ENCODE measurements around the gene SPATA46.

SPATA46 gene

DNA sequence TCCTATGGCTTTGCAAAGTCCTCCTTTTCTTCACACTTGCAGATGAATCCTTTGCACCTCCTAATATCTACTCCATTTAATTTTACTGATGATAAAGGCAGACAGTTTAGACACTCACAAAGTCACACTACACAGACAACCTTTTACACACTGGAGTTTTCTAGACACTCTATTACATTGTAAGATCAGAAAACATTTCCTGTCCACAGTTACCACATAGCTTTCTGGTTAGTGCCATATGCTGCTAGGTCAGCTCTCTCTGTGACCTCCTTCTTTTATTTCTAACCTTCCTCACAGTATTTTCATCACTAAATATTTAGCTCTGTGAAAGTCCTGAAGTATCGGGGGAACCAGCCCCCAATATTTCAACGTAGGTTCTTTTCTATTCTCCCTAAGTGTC lies 30.2 kb upstream of the SPATA46 start:
- Histone ChIP-seq H3K4me1 (ENCODE audit: control insufficient read depth in 1 of 2, insufficient read depth in 2 of 2, low read length in 2 of 2) (no peaks in the 10 kb centered on the region), H3K9me3 (ENCODE audit: control insufficient read depth in 1 of 2, low read length in 2 of 2) (no peaks in the 10 kb centered on the region), H3K36me3 (ENCODE audit: control insufficient read depth in 1 of 2, insufficient read depth in 2 of 2, low read length in 2 of 2) (no peaks in the 10 kb centered on the region), H3K27ac (ENCODE audit: low read length) (no peak overlapping the region), H3K27me3 (ENCODE audit: low read depth, low read length) (no peaks in the 10 kb centered on the region), H3K4me3 (ENCODE audit: low read depth in 1 of 2, low read length in 2 of 2) (no peak overlapping the region)

DNA sequence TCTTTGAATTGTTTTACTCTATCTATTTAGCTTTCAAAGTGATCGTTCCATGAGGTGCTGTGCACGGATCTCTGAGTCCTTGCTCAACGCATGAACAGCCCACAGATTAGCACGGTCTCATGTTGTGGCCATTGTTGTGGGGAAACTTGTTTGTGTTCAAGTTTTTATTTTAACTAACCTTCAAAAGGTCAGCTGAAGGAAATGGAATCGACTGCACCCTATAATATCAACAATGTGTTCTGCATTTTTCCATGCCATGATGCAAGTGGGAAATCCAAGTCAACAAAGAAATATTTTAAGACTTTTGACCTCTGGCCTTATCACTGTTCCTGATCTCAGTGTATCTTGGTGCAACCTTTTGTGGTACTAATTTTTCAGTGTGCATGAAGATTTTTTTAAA lies 29.1 kb upstream of the SPATA46 start:
- no peak overlapping the region for H3K4me3 ChIP-seq (ENCODE audit: low read depth in 1 of 2, low read length in 2 of 2)
- no peak overlapping the region for H3K27ac ChIP-seq (ENCODE audit: low read length)
- no peaks in the 10 kb centered on the region for H3K9me3 ChIP-seq (ENCODE audit: control insufficient read depth in 1 of 2, low read length in 2 of 2)
- no peaks in the 10 kb centered on the region for H3K36me3 ChIP-seq (ENCODE audit: control insufficient read depth in 1 of 2, insufficient read depth in 2 of 2, low read length in 2 of 2)
- H3K27me3 ChIP-seq (ENCODE audit: low read depth, low read length), result no peaks in the 10 kb centered on the region
- no peaks in the 10 kb centered on the region for H3K4me1 ChIP-seq (ENCODE audit: control insufficient read depth in 1 of 2, insufficient read depth in 2 of 2, low read length in 2 of 2)

DNA sequence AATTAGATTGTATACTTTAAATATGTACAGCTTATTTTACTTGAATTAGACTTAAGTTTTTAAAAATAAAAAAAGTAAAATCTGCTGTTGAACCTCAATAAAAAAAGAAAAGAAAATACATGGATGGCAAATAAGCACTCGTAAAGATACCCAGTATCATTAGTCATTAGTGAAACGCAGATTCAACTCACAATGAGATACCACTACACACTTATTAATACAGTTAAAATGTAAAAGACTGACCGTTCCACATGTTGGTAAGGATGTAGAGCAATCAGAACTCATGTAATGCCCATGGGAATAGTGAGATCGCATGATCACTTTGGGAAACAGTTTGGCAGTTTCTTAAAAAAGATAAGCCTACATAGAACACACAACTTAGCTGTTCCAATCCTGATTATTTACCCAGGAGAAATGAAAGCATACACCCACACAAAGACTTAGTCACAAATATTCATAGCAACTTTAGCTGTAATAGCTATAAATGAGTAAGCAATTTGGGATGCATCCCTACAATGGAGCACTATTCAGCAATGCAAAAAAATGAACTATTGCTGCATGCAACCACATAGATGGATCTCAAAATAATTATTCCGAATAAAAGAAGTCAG lies 28.0 kb upstream of the SPATA46 start:
- Histone ChIP-seq H3K4me3 (ENCODE audit: low read depth in 1 of 2, low read length in 2 of 2) (no peak overlapping the region), H3K9me3 (ENCODE audit: control insufficient read depth in 1 of 2, low read length in 2 of 2) (no peaks in the 10 kb centered on the region), H3K27me3 (ENCODE audit: low read depth, low read length) (no peaks in the 10 kb centered on the region), H3K27ac (ENCODE audit: low read length) (no peak overlapping the region), H3K36me3 (ENCODE audit: control insufficient read depth in 1 of 2, insufficient read depth in 2 of 2, low read length in 2 of 2) (no peaks in the 10 kb centered on the region), H3K4me1 (ENCODE audit: control insufficient read depth in 1 of 2, insufficient read depth in 2 of 2, low read length in 2 of 2) (no peaks in the 10 kb centered on the region)

DNA sequence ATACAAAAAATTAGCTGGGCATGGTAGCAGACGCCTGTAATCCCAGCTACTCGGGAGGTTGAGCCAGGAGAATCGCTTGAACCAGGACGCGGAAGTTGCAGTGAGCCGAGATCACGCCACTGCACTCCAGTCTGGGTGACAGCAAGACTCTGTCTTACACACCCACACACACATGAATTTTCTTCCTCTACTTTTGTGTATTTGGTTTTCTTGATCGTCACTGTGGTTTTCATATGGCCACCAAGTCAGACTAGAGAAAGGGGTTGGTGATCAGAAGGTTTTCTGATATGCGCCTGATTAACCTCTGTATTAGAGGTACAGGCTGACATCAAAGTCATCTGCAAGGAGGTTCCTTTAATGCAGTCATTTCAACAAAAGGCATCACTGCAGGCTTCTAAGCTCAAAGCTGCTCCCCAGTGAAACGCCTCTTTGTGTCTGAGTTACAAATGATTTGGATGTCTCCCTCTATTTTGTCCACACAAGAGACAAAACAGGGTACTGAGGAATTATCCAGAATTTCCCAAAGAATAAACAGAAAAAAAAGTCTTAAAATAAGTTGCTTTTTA lies 24.2 kb upstream of the SPATA46 start:
- no peaks in the 10 kb centered on the region for H3K4me1 ChIP-seq (ENCODE audit: control insufficient read depth in 1 of 2, insufficient read depth in 2 of 2, low read length in 2 of 2)
- no peak overlapping the region for H3K27ac ChIP-seq (ENCODE audit: low read length)
- H3K36me3 ChIP-seq (ENCODE audit: control insufficient read depth in 1 of 2, insufficient read depth in 2 of 2, low read length in 2 of 2), result no peaks in the 10 kb centered on the region
- no peaks in the 10 kb centered on the region for H3K27me3 ChIP-seq (ENCODE audit: low read depth, low read length)
- H3K9me3 ChIP-seq (ENCODE audit: control insufficient read depth in 1 of 2, low read length in 2 of 2), result no peaks in the 10 kb centered on the region
- H3K4me3 ChIP-seq (ENCODE audit: low read depth in 1 of 2, low read length in 2 of 2), result no peak overlapping the region

DNA sequence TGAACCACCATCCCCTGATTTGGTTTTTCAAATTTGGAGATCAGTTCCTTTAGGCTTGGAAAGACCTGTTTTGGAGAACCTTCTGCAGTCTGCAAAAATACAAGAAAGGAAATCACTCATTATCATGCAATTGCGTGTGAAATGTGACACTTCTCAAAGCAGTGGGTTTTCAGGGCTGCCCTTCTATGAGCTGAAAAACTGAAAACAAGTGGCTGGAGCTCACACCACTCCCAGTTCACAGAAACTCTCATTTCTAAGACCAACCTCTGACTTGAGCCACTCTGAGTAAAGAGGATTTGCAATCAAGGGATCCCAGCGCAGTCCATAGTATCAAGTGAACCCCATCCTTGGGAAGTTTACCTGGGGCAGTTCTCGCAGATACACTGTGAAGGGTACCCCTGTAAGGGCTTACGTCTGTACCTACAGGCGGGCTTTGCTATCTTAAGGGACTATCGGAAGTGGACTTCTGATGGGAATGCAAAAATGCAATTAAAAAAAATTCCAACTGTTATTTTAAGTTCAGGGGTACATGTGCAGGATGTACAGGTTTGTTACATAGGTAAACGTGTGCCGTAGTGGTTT lies 22.4 kb upstream of the SPATA46 start:
- Histone ChIP-seq H3K4me1 (ENCODE audit: control insufficient read depth in 1 of 2, insufficient read depth in 2 of 2, low read length in 2 of 2) (no peaks in the 10 kb centered on the region), H3K36me3 (ENCODE audit: control insufficient read depth in 1 of 2, insufficient read depth in 2 of 2, low read length in 2 of 2) (no peaks in the 10 kb centered on the region), H3K4me3 (ENCODE audit: low read depth in 1 of 2, low read length in 2 of 2) (no peak overlapping the region), H3K27ac (ENCODE audit: low read length) (no peak overlapping the region), H3K27me3 (ENCODE audit: low read depth, low read length) (no peaks in the 10 kb centered on the region), H3K9me3 (ENCODE audit: control insufficient read depth in 1 of 2, low read length in 2 of 2) (no peaks in the 10 kb centered on the region)

DNA sequence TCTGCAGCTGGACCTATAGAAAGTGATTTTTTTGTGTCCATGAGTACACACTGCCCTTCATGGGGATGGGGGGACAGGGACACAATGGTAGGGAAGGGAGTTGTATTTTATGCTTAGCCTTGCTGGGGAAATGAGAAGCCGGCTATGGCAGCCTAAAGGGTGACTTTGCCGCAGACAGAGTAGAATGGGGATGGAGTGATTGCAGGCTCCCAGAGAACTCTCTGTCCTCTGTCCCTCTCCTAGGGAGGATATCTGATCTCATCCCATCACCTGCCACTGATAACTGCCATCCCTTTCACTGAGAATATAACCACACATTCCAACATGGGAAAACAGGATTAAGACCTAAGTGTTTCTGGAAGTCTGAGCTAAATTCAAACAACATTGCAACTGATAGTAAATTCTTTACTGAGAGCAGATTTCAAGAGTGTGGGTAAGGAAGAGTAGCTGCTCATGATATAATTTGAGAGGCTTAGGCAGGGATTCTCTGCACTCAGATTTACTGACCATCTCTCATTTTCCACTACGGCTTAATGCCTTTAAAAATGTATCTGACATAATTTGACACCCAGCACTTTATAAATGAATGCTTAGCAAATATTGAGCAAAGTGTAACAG lies 21.4 kb upstream of the SPATA46 start:
- Histone ChIP-seq H3K27me3 (ENCODE audit: low read depth, low read length) (no peaks in the 10 kb centered on the region), H3K9me3 (ENCODE audit: control insufficient read depth in 1 of 2, low read length in 2 of 2) (no peaks in the 10 kb centered on the region), H3K4me1 (ENCODE audit: control insufficient read depth in 1 of 2, insufficient read depth in 2 of 2, low read length in 2 of 2) (no peaks in the 10 kb centered on the region), H3K27ac (ENCODE audit: low read length) (no peak overlapping the region), H3K4me3 (ENCODE audit: low read depth in 1 of 2, low read length in 2 of 2) (no peak overlapping the region), H3K36me3 (ENCODE audit: control insufficient read depth in 1 of 2, insufficient read depth in 2 of 2, low read length in 2 of 2) (no peaks in the 10 kb centered on the region)

DNA sequence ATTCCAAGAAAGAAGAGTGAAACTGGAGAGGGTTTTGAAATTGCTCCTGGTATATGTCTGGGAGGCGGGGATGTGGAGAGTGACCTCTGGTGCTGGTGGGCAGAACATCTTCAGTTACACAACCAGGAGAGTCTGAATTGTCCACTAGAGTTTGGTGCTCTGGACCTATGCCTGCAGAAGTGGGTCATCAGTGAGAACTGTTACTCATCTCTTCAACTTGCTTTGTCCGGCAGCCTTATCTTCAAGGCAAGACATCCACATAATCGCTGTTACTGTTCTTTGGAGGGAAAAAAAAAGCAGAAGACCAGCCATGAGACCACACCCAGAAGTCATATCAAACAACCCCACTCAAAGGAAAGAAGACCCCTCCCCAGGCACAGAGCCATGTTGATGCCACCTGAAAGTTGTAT lies 20.4 kb upstream of the SPATA46 start:
- Histone ChIP-seq H3K4me1 (ENCODE audit: control insufficient read depth in 1 of 2, insufficient read depth in 2 of 2, low read length in 2 of 2) (no peaks in the 10 kb centered on the region), H3K4me3 (ENCODE audit: low read depth in 1 of 2, low read length in 2 of 2) (no peak overlapping the region), H3K9me3 (ENCODE audit: control insufficient read depth in 1 of 2, low read length in 2 of 2) (no peaks in the 10 kb centered on the region), H3K27me3 (ENCODE audit: low read depth, low read length) (no peaks in the 10 kb centered on the region), H3K27ac (ENCODE audit: low read length) (no peak overlapping the region), H3K36me3 (ENCODE audit: control insufficient read depth in 1 of 2, insufficient read depth in 2 of 2, low read length in 2 of 2) (no peaks in the 10 kb centered on the region)

DNA sequence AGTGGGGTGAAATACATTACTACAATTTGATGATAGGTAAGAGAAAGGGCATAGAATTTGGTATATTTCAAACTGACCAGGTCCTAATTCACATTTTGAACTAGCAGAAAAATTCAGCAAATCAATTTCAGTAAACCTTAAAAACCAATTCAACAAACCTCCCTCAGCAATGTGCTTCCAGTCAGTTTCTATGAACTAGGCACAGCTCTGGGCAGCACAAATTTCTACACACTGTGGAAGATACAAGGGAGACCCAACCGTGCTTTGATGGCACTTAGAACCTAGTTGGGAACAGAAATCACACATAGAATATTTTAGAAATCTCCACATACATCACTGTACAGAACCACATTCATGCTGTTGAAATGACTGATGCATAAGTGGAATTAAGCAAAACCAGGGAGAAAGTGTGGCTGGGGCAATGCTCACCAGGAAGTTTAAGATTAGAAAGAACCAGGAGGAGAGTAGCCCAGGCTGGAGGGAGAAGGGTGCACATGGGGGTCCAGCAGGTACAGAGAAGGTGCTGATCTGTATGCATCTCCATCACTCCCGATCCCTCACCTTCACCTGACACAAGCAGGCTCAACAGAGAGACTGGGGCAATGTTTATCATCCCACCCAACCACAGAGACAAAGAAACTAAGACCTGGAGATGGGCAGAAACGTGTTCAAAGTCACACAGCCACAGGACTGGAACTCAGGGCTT lies 19.7 kb upstream of the SPATA46 start:
- no peaks in the 10 kb centered on the region for H3K9me3 ChIP-seq (ENCODE audit: control insufficient read depth in 1 of 2, low read length in 2 of 2)
- no peak overlapping the region for H3K4me3 ChIP-seq (ENCODE audit: low read depth in 1 of 2, low read length in 2 of 2)
- peaks cover 0 to 5% of the 10 kb centered on the region in 2 donors for H3K4me1 ChIP-seq (ENCODE audit: control insufficient read depth in 1 of 2, insufficient read depth in 2 of 2, low read length in 2 of 2)
- H3K36me3 ChIP-seq (ENCODE audit: control insufficient read depth in 1 of 2, insufficient read depth in 2 of 2, low read length in 2 of 2), result no peaks in the 10 kb centered on the region
- H3K27me3 ChIP-seq (ENCODE audit: low read depth, low read length), result no peaks in the 10 kb centered on the region
- no peak overlapping the region for H3K27ac ChIP-seq (ENCODE audit: low read length)

DNA sequence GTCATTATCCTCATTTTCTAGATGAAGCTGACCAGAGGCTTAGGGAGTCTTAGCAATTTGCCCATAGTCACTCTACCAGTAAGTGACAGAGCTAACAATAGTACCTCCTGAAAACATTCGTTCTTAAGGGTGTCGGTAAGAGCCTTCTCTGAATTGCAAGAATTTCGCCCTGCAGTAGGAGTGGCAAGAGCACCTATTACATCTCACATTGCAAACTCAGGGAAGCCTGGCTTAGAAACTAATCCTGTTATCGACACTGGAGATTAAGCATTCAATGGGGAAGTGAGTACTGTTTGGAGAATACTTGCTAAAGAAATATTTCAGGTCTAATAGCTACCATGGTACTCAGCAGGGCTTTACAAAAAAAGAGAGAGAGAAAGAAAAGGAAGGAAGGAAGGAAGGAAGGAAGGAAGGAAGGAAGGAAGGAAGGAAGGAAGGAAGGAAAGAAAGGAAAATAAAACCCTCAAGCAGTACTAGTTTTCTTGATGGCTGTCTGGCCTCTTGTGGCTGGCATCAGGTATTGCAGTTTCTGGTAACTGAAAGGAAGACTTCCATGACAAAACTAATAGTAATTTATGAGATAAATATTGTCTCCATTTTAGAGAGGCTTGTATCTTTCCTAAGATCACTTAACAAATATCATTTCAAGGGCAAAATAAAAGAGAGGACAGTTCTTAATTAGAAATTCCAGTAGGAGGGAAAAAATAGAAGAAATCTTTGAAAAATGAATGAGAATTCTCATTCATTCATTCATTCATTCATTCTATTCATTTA lies 15.3 kb upstream of the SPATA46 start:
- Histone ChIP-seq H3K9me3 (ENCODE audit: control insufficient read depth in 1 of 2, low read length in 2 of 2) (no peaks in the 10 kb centered on the region), H3K27ac (ENCODE audit: low read length) (no peak overlapping the region), H3K4me3 (ENCODE audit: low read depth in 1 of 2, low read length in 2 of 2) (peak overlapping the region in 1 of 2 donors; percentile 14), H3K4me1 (ENCODE audit: control insufficient read depth in 1 of 2, insufficient read depth in 2 of 2, low read length in 2 of 2) (peaks cover 0 to 6% of the 10 kb centered on the region in 2 donors), H3K27me3 (ENCODE audit: low read depth, low read length) (no peaks in the 10 kb centered on the region), H3K36me3 (ENCODE audit: control insufficient read depth in 1 of 2, insufficient read depth in 2 of 2, low read length in 2 of 2) (no peaks in the 10 kb centered on the region)

DNA sequence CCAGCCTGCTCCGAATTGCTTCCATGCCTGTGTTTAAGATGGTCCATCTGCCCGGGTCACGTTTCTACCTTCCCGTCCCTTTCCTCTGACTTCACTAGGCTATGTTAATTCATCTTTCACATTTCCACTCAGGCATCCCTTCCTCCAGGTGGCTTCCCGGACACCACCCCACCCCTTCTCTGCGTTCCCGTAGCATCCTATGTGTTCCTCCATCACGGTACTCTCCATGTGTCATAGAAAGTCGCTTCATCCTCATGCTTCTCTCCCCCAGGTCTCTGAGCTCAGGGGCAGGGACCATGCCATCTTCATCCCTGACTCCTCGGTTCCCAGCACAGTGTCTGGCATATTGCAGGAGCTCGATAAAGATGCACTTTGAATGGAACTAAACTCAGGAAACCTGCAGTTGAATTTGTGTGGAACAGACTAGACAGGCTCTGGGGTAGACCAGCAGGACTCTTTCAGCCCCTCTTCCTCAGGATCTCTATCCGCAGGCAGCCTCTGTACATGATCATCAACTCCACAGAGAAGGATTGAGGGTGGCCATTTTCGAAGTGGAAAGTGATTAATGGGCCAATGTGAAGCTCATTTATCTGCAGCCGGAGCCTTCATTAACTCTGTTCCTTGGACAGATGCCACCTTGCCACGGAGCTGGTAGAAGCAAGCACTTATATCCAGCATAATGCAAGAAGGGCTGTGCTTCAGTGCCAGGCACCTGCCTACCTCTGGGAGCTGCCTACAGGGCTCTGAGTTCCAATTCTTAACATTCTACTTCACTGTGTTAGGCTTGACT lies 13.9 kb upstream of the SPATA46 start:
- no peak overlapping the region for H3K4me3 ChIP-seq (ENCODE audit: low read depth in 1 of 2, low read length in 2 of 2)
- H3K9me3 ChIP-seq (ENCODE audit: control insufficient read depth in 1 of 2, low read length in 2 of 2), result no peaks in the 10 kb centered on the region
- peaks cover 0 to 6% of the 10 kb centered on the region in 2 donors for H3K4me1 ChIP-seq (ENCODE audit: control insufficient read depth in 1 of 2, insufficient read depth in 2 of 2, low read length in 2 of 2)
- H3K27ac ChIP-seq (ENCODE audit: low read length), result no peak overlapping the region
- H3K36me3 ChIP-seq (ENCODE audit: control insufficient read depth in 1 of 2, insufficient read depth in 2 of 2, low read length in 2 of 2), result no peaks in the 10 kb centered on the region
- H3K27me3 ChIP-seq (ENCODE audit: low read depth, low read length), result no peaks in the 10 kb centered on the region

Data from muscle layer of duodenum (tissue), 2 donors.